GM06990 (cell line): ENCODE measurements around the gene MRGPRX3.

ENCODE experiments used
- DNase-seq: peaks from one replicate; pipeline ENCODE4 v3.0.0-alpha.2; 2011; ENCODE audit not compliant: insufficient read length; ENCODE audit errors: extremely low read depth
- H3K27me3 ChIP-seq: replicated peaks from 2 replicates; pipeline ENCODE4 v1.6.0; 2011; ENCODE audit warnings: low read length; ENCODE audit not compliant: control insufficient read depth, insufficient read depth
- H3K36me3 ChIP-seq: 2 replicates; pipeline ENCODE4 v1.5.1; 2011; ENCODE audit warnings: low read length; ENCODE audit not compliant: control insufficient read depth, insufficient read depth
- H3K4me3 ChIP-seq: replicated peaks from 2 replicates; pipeline ENCODE4 v1.5.1; 2011; ENCODE audit warnings: low read depth, mild to moderate bottlenecking, control low read depth, low read length
- TF ChIP-seq, protein P1 (sequence below): IDR thresholded peaks from 2 replicates; pipeline ENCODE4 v1.5.1; 2011; ENCODE audit warnings: low read length, control low read depth, mild to moderate bottlenecking, inconsistent platforms; ENCODE audit not compliant: insufficient read depth, poor library complexity, severe bottlenecking

MRGPRX3 gene

DNA sequence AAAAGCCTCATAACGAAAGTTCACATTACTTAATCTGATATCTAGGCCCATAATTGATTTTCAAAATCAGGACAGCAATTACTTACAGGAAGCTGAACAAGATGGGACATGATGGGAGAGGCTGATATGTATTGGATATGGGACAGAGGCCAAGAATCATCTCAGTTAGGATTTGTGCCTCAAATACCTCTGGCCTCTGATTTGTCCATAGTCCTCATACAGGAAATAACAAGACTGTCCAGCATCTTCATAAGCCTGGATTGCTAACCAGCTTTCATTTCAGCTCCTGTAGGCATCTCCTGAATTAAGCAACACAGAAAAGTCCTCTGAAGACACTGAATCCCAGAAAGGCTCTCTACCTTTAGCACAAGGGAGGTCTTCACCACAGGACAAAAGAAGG, 36.0 kb downstream of the MRGPRX3 start:
- Histone ChIP-seq H3K4me3 (no peak overlapping the region), H3K27me3 (no peaks in the 10 kb centered on the region; the same call in 1 of the 2 replicates), H3K36me3 (no peaks in the 10 kb centered on the region)
- TF ChIP-seq, protein P1, sequence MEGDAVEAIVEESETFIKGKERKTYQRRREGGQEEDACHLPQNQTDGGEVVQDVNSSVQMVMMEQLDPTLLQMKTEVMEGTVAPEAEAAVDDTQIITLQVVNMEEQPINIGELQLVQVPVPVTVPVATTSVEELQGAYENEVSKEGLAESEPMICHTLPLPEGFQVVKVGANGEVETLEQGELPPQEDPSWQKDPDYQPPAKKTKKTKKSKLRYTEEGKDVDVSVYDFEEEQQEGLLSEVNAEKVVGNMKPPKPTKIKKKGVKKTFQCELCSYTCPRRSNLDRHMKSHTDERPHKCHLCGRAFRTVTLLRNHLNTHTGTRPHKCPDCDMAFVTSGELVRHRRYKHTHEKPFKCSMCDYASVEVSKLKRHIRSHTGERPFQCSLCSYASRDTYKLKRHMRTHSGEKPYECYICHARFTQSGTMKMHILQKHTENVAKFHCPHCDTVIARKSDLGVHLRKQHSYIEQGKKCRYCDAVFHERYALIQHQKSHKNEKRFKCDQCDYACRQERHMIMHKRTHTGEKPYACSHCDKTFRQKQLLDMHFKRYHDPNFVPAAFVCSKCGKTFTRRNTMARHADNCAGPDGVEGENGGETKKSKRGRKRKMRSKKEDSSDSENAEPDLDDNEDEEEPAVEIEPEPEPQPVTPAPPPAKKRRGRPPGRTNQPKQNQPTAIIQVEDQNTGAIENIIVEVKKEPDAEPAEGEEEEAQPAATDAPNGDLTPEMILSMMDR: no peak
- no peak for DNase-seq

DNA sequence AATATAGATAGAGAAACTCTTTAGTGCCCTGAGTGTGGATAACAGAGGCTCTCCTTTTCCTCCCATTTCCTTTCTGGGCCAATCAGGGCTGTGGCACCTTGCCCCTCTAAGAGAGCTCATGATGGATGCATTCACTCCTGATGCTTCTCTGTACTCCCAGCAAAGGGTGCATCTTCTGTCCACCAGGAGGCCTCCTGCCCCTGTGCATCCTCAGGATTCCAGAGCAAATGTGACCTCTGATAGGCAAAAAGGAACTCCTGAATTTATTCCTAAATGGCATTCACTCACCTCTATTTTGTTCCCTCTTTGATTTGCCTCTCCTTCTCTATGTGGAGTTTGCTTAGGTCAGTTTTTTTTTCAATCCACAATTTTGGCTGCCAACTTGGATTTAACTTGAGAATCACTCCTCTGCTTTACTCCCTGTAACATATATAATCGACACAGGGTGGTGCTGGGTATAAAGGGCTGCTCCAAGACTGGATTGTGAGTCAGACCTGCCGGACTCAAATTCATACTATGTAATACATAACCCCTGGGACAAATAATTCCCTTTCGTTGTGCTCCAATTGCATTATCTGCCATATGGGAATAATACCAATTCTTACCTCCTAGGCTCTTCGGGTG, 39.1 kb downstream of the MRGPRX3 start:
- TF ChIP-seq, protein P1: peak; percentile 84
- no peak for DNase-seq
- Histone ChIP-seq H3K36me3 (no peaks in the 10 kb centered on the region), H3K27me3 (no peaks in the 10 kb centered on the region; the same call in 1 of the 2 replicates), H3K4me3 (no peak overlapping the region)

DNA sequence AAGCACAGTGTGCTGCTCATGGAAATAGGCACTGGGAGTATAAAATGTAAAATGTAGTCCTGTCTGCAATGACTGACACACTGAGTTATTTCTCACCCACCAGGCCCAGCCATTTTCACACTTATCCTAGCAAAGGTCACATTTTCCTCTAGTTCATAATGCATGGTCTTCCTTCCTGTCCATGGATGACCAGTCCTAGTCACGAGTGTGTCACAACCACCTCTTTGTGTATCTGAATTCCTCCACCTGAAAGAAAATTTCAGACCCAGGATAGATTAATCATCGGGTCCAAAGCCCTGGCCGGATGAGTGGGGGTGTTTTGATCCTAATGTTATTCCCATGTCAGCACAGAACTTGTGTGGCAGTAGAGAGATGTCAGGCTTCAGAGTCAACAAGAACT, 40.3 kb downstream of the MRGPRX3 start, which contains the start of gene MRGPRX4:
Gene MRGPRX4, plus strand, starts transcription at position 172 of the 400 bp plus-strand sequence. CDS start 420 bp downstream, outside the sequence.
- no peaks in the 10 kb centered on the region for H3K36me3 ChIP-seq
- DNase-seq: no peak
- H3K27me3 ChIP-seq: no peaks in the 10 kb centered on the region; the same call in 1 of the 2 replicates
- TF ChIP-seq, protein P1: no peak
- no peak within 1 kb of the TSS for H3K4me3 ChIP-seq

DNA sequence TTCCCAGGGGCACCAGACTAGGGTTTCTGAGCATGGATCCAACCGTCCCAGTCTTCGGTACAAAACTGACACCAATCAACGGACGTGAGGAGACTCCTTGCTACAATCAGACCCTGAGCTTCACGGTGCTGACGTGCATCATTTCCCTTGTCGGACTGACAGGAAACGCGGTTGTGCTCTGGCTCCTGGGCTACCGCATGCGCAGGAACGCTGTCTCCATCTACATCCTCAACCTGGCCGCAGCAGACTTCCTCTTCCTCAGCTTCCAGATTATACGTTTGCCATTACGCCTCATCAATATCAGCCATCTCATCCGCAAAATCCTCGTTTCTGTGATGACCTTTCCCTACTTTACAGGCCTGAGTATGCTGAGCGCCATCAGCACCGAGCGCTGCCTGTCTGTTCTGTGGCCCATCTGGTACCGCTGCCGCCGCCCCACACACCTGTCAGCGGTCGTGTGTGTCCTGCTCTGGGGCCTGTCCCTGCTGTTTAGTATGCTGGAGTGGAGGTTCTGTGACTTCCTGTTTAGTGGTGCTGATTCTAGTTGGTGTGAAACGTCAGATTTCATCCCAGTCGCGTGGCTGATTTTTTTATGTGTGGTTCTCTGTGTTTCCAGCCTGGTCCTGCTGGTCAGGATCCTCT, 41.0 kb downstream of the MRGPRX3 start:
- no peak for DNase-seq
- no peaks in the 10 kb centered on the region for H3K36me3 ChIP-seq
- H3K4me3 ChIP-seq: no peak overlapping the region
- TF ChIP-seq, protein P1: no peak
- no peaks in the 10 kb centered on the region; the same call in 1 of the 2 replicates for H3K27me3 ChIP-seq
